ENCODE results near the gene MTMR12.

GRCh38 chr5:32352685-32353084 lies 39.9 kb upstream of the MTMR12 start:
- no peak for TF ChIP-seq CTCF (conservative IDR thresholded peaks at IDR 0.05; ENCODE audit: low read length)
- no peak for TF ChIP-seq EZH2phosphoT487 (IDR thresholded peaks at IDR 0.05; ENCODE audit: borderline replicate concordance, low read depth, low read length)
